RWPE1 (cell line): Measurements from ENCODE around the gene NOS1AP.

Experiments
- CTCF ChIA-PET: fragments of 350-600 bp; sonication (Branson Sonifier 250); formaldehyde crosslinking; extraction: SDS; loops from one replicate; lab custom pipeline; 2021; lab: Yijun Ruan, JAX
- POLR2A ChIA-PET: fragments of 400-600 bp; formaldehyde crosslinking; extraction: SDS; loops from one replicate; lab custom pipeline; 2020; ENCODE audit warnings: antibody characterized with exemption; ENCODE audit not compliant: low non-redundant PET; lab: Yijun Ruan, JAX
- DNase-seq: peaks from one replicate; pipeline ENCODE4 v3.0.0; 2012; ENCODE audit warnings: low spot score
- H3K27ac ChIP-seq: fragments of 450-650 bp; 2 replicates; pipeline ENCODE4 v1.5.1; 2017
- CTCF ChIP-seq: fragments of 450-650 bp; conservative IDR thresholded peaks from 2 replicates; pipeline ENCODE4 v1.5.1; 2017; ENCODE audit warnings: low read depth, mild to moderate bottlenecking

Gene NOS1AP

GRCh38 chr1:162396201-162396906, 326.9 kb downstream of the NOS1AP start:
- DNase-seq = no peak
- TF ChIP-seq CTCF = no peak
- H3K27ac ChIP-seq = no peak overlapping the region
- POLR2A ChIA-PET = no interaction called here
- CTCF ChIA-PET = no interaction called here

- TF ChIP-seq CTCF = no peak
- ChIA-PET CTCF (no interaction called here), POLR2A (no interaction called here)
- no peak for DNase-seq
- no peak overlapping the region for H3K27ac ChIP-seq
These were observed 327.6 kb downstream of the NOS1AP start for GRCh38 chr1:162397039-162397448.

- no peak for DNase-seq
- no peak overlapping the region for H3K27ac ChIP-seq
- POLR2A ChIA-PET = no interaction called here
- CTCF ChIA-PET = no interaction called here
- no peak for TF ChIP-seq CTCF
These were observed 328.6 kb downstream of the NOS1AP start for GRCh38 chr1:162397943-162398560.

- TF ChIP-seq CTCF = no peak
- ChIA-PET CTCF (interaction anchor here (0.5 kb wide), 1 partner anchor 338 kb away, joined by 3 read pairs; no protein-coding TSS in a partner anchor), POLR2A (no interaction called here)
- no peak for DNase-seq
- H3K27ac ChIP-seq = no peak overlapping the region
These were observed 329.6 kb downstream of the NOS1AP start for GRCh38 chr1:162398999-162399580.

- POLR2A ChIA-PET = no interaction called here
- TF ChIP-seq CTCF = no peak
- no peak overlapping the region for H3K27ac ChIP-seq
- DNase-seq = no peak
- CTCF ChIA-PET = no interaction called here
These were observed 331.4 kb downstream of the NOS1AP start for GRCh38 chr1:162400790-162401355.

- TF ChIP-seq CTCF = no peak
- no peak overlapping the region for H3K27ac ChIP-seq
- CTCF ChIA-PET = interaction anchor here (0.6 kb wide), 1 partner anchor 67 kb away, joined by 4 read pairs; no protein-coding TSS in a partner anchor
- POLR2A ChIA-PET = no interaction called here
- DNase-seq = no peak
These were observed 335.2 kb downstream of the NOS1AP start for GRCh38 chr1:162404550-162405160.
